Erythroblast (primary cell): ENCODE measurements around the gene ITPR2.

Experiments used
- GATA1 ChIP-seq: IDR thresholded peaks from 2 replicates; pipeline ENCODE4 v1.6.1; 2011; ENCODE audit warnings: low read depth, mild to moderate bottlenecking, control low read depth, low read length, moderate library complexity
- POLR2A ChIP-seq: IDR thresholded peaks from 2 replicates; pipeline ENCODE4 v1.6.1; 2011; ENCODE audit warnings: mild to moderate bottlenecking, low read length

DNA sequence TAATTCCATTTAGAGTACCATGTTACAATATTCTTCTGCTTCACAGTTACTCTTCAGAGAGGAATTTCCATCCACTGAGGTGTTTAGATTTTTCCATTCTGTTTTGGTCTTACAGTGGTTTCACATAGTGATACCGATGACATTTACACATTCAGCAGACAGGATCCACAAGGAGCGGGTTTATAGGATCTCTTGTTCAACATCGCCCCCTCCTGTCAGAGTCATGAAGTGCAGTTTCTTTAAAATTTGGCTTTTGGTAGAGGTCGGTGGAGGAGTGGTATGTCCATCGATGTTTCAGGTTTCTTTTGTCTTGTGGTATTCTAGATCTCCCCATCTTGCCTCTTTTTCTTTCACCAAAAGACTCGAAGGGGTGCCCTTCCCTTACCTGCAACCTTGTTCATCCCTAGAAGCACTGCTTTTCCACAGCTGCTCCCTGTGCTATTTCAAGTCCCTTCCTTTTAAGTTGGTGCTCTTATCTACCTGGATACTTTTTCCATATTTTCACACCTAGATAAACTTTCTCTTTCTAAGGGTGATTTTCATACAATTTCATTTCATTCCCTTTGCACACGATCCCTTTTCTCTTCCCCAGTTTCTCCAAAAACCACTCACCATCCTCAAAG, 181.3 kb downstream of the ITPR2 start:
- TF ChIP-seq POLR2A (no peak), GATA1 (no peak)
